Testis (tissue), 2 donors: ENCODE data around the gene DAAM2.

Source experiments
- CTCF ChIP-seq, 3 experiments: fragments of 450-650 bp in 2 of 3; fragments of 200-600 bp in 1 of 3; sonication (generic) in 1 of 3; IDR thresholded peaks; one replicate each; pipeline ENCODE4 v1.5.1; 2016 to 2019; ENCODE audit warnings: antibody characterized with exemption in 3 of 3, mild to moderate bottlenecking in 2 of 3, moderate library complexity in 1 of 3
- POLR2A ChIP-seq: fragments of 450-650 bp; IDR thresholded peaks from one replicate; pipeline ENCODE4 v1.6.1; 2017; ENCODE audit warnings: antibody characterized with exemption, mild to moderate bottlenecking, moderate library complexity

- no peak for TF ChIP-seq CTCF (IDR thresholded peaks at IDR 0.05)
- TF ChIP-seq POLR2A = no peak
Observed at GRCh38 chr6:39918831-39919230, 126.7 kb downstream of the DAAM2 start.
